Suprapubic skin (tissue), 3 donors: ENCODE data around the gene CELF4.

Source experiments
- POLR2A ChIP-seq, 2 donors: fragments of 450-650 bp; IDR thresholded peaks; one replicate each; pipeline ENCODE4 v1.6.1; 2017; ENCODE audit warnings: antibody characterized with exemption in 2 of 2, mild to moderate bottlenecking in 2 of 2, moderate library complexity in 2 of 2
- TF ChIP-seq, protein P1 (sequence below), 2 donors: fragments of 200-600 bp in 1 of 2; fragments of 450-650 bp in 1 of 2; sonication (generic) in 1 of 2; IDR thresholded peaks; one replicate each; pipeline ENCODE4 v1.5.1; 2016 to 2019; ENCODE audit warnings: antibody characterized with exemption in 2 of 2, mild to moderate bottlenecking in 1 of 2, moderate library complexity in 1 of 2

DNA sequence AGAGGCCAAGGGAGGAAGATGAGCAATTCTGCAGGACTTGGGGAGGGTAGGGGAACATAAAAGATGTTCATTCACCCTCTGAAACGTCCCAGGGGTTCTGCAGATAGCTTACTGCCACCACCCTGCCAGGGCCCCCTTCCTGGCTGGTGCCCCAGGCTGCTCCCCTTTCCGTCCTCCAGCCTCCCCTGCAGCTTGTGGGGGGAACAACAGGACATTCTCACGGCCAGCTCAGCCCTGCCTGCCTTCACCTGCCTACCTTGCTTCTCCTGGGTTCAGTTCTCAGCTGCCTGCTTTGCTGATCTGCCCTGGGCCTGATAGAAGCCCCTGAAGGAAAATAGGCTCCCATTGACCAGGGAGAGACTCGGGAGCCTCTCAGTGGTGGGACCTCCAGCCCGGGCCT is 251.1 kb downstream of the CELF4 start:
- TF ChIP-seq, protein P1, sequence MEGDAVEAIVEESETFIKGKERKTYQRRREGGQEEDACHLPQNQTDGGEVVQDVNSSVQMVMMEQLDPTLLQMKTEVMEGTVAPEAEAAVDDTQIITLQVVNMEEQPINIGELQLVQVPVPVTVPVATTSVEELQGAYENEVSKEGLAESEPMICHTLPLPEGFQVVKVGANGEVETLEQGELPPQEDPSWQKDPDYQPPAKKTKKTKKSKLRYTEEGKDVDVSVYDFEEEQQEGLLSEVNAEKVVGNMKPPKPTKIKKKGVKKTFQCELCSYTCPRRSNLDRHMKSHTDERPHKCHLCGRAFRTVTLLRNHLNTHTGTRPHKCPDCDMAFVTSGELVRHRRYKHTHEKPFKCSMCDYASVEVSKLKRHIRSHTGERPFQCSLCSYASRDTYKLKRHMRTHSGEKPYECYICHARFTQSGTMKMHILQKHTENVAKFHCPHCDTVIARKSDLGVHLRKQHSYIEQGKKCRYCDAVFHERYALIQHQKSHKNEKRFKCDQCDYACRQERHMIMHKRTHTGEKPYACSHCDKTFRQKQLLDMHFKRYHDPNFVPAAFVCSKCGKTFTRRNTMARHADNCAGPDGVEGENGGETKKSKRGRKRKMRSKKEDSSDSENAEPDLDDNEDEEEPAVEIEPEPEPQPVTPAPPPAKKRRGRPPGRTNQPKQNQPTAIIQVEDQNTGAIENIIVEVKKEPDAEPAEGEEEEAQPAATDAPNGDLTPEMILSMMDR (IDR thresholded peaks at IDR 0.05), result no peak
- no peak for TF ChIP-seq POLR2A (IDR thresholded peaks at IDR 0.05)
